ENCODE results near the gene LIMCH1.

- no peak for TF ChIP-seq POLR2AphosphoS5 (IDR thresholded peaks at IDR 0.05; ENCODE audit: low read depth, low read length)
- TF ChIP-seq SIN3A (IDR thresholded peaks at IDR 0.05; ENCODE audit: borderline replicate concordance, insufficient read depth, low read length) = no peak
- TF ChIP-seq REST (IDR thresholded peaks at IDR 0.05; ENCODE audit: insufficient read depth in 1 of 2, low read depth in 2 of 2, low read length in 2 of 2) = no peak
- no peak for TF ChIP-seq TAF1 (IDR thresholded peaks at IDR 0.05; ENCODE audit: borderline replicate concordance, insufficient read depth, low read length)
- TF ChIP-seq FOXP2 (optimal IDR thresholded peaks at IDR 0.05; ENCODE audit: borderline replicate concordance, extremely low read depth, extremely low read length, insufficient read depth) = no peak
Measured at GRCh38 chr4:41745292-41746024, 207.5 kb downstream of the LIMCH1 start.

All from PFSK-1 (cell line).